ENCODE data around the gene KIAA1328.
A peak's percentile ranks its signal among the peaks of the same experiment; 100 is the strongest.

KIAA1328 gene

DNA sequence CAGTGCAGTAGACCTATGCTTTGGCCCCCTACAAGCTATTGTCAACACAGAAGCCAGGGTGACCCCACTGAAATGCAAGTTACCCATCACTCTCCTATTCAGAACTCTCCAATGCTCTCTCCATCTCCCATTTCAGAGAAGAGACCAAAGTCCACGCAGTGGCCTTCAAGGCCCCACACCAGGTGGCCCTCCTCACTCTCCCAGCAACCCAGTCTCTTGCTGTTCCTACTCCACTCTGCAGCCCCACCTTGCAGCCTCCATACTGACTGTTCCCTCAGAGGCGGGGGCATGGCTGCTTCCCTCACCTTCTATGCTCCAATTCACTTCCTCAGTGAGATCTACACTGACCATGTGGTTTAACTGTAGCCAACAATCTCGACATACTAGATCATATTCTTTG lies 423.4 kb downstream of the KIAA1328 start:
- Histone ChIP-seq H3K9me3 (no peaks in the 10 kb centered on the region), H3K27ac (no peak overlapping the region), H3K36me3 (no peaks in the 10 kb centered on the region), H3K27me3 (peaks cover 0 to 76% of the 10 kb centered on the region in 2 donors), H3K4me1 (peaks cover 0 to 16% (median 10%) of the 10 kb centered on the region in 4 donors), H3K4me3 (no peak overlapping the region)
- peak in 1 of 2 donors; percentile 17 for DNase-seq
- TF ChIP-seq, protein P1, sequence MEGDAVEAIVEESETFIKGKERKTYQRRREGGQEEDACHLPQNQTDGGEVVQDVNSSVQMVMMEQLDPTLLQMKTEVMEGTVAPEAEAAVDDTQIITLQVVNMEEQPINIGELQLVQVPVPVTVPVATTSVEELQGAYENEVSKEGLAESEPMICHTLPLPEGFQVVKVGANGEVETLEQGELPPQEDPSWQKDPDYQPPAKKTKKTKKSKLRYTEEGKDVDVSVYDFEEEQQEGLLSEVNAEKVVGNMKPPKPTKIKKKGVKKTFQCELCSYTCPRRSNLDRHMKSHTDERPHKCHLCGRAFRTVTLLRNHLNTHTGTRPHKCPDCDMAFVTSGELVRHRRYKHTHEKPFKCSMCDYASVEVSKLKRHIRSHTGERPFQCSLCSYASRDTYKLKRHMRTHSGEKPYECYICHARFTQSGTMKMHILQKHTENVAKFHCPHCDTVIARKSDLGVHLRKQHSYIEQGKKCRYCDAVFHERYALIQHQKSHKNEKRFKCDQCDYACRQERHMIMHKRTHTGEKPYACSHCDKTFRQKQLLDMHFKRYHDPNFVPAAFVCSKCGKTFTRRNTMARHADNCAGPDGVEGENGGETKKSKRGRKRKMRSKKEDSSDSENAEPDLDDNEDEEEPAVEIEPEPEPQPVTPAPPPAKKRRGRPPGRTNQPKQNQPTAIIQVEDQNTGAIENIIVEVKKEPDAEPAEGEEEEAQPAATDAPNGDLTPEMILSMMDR (IDR thresholded peaks at IDR 0.05) = no peak
- intact Hi-C loops (cut with DNase I; ENCODE audit: low total_unique reads) = no loop called here

DNA sequence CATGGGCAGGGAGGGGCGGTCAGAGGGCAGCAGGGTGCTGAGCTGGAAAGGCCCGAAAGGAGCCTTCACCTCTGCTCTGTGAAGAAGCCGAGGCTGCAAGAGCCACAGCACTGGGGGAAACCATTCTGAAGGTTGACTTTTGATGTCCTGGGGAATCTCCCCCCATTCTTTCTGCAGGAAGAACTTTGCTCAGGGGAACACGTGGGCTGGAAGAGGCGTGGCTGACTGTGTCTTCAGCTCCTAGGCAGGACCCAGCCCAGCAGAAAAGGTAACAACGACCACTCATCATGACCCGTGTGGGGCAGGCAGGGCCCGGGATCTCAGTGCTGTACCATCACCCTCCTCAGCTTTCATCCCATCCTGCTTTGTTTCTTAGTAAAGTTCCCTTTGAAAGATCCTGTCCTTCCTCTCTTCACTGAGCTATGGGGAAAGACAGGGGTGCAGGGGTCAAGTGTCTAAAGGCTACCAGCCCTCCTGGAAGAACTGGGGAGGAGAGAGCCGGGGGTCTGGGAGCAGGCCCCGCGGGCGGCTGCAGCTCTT lies 424.0 kb downstream of the KIAA1328 start:
- intact Hi-C loops (cut with DNase I; ENCODE audit: low total_unique reads) = no loop called here
- H3K36me3 ChIP-seq = no peaks in the 10 kb centered on the region
- peaks cover 0 to 79% of the 10 kb centered on the region in 2 donors for H3K27me3 ChIP-seq
- TF ChIP-seq, protein P1 (IDR thresholded peaks at IDR 0.05) = no peak
- H3K4me3 ChIP-seq = no peak overlapping the region
- no peaks in the 10 kb centered on the region for H3K9me3 ChIP-seq
- H3K4me1 ChIP-seq = peaks cover 0 to 16% (median 10%) of the 10 kb centered on the region in 4 donors
- no peak overlapping the region for H3K27ac ChIP-seq
- no peak for DNase-seq

DNA sequence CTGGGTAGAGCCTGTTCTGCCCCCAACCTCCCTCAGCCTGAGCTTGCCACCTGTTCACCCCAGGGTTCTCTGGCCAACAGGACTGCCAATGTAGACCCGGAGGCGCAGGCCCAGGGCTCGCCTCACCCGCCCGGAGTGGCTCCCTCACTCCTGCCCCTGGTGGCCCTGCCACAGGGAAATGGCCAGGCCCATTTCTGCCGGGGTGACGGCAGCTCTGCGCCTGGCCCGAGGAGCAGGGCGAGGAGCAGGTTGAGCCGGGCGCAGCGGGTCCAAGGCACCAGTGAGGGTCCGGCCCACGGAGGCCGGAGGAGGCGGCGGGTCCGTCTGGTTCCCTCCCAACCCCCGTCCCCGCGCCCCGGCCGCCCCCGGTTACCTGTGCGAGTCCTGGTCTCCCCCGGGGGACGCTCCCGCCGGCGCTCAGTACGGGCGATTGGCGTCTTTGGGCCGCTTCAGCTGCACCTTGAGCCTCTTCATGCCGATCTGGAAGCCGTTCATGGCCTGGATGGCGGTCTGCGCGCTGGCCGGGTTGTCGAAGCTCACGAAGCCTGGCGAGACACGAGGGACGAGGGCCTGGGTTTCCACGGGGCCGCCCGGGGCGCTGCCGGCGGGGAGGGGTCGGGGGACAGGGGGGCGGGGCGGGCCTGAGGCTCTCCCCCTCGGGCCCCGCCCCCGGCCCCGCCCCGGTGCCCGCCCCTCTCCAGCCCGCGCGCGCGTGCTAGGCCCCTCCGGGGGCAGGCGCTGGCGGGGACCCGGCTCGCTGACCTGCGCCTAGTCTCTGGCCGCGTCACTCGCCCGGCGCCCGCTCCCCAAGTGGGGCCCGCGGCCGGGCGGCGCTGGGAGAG lies 424.7 kb downstream of the KIAA1328 start:
- Histone ChIP-seq H3K9me3 (no peaks in the 10 kb centered on the region), H3K27me3 (peaks cover 0 to 86% of the 10 kb centered on the region in 2 donors), H3K36me3 (no peaks in the 10 kb centered on the region), H3K27ac (no peak overlapping the region), H3K4me3 (peak overlapping the region; percentile 25 to 46), H3K4me1 (peaks cover 0 to 16% (median 10%) of the 10 kb centered on the region in 4 donors)
- TF ChIP-seq, protein P1 (IDR thresholded peaks at IDR 0.05) = no peak
- intact Hi-C loops (cut with DNase I; ENCODE audit: low total_unique reads) = no loop called here
- DNase-seq = no peak

DNA sequence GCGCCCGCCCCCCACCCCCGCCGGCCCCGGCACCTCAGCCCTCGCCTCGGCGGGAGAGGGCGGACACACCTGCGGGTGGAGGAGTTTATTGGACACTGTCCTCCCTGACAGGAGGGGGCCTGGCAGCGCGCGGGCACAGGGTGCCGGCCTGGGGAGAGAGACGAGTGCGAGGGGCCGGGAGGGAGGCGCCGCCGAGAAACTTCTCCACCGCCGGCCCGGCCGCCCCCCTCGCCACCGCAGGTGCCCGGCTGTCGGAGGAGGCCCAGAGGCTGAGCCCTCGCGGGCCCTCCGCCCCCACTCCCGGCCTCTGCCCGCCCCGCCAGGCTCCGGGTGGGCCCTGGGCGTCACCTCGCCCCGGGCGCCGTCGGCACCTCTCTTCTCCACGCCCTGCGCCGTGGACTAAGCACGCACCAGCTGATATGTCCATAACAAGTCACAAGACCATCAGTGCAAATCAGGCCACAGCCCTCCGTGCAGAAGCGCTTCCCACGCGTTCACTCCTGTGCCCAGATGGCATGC lies 425.4 kb downstream of the KIAA1328 start:
- Histone ChIP-seq H3K27ac (no peak overlapping the region), H3K4me3 (peak overlapping the region; percentile 25 to 46), H3K4me1 (peaks cover 0 to 16% (median 10%) of the 10 kb centered on the region in 4 donors), H3K36me3 (no peaks in the 10 kb centered on the region), H3K27me3 (peaks cover 0 to 89% of the 10 kb centered on the region in 2 donors), H3K9me3 (no peaks in the 10 kb centered on the region)
- intact Hi-C loops (cut with DNase I; ENCODE audit: low total_unique reads) = no loop called here
- DNase-seq = no peak
- TF ChIP-seq, protein P1 (IDR thresholded peaks at IDR 0.05) = no peak

DNA sequence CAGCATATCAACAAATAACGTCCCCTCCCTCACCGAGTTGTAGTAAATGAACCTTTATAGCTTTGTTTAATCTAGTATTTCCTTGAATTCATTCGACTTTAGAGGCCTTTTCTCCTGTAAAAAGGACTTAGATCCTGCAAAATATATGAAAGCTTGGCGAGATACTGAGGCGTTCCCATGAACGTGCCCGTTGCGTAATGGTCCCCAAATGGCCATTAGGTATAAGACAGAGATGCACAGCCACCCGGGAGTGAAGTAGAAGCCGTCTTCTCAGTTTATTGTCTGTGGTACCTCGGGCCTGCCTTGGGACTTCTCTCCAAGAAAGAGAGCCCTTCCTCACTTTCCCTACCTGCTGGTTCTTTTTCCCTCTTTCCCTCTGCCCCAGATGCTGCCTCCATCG lies 426.0 kb downstream of the KIAA1328 start:
- intact Hi-C loops (cut with DNase I; ENCODE audit: low total_unique reads) = no loop called here
- no peaks in the 10 kb centered on the region for H3K9me3 ChIP-seq

More for the DNA sequence above, 426.0 kb downstream of the KIAA1328 start:
- Histone ChIP-seq H3K27ac (no peak overlapping the region), H3K4me1 (peaks cover 0 to 16% (median 10%) of the 10 kb centered on the region in 4 donors), H3K36me3 (no peaks in the 10 kb centered on the region), H3K27me3 (peaks cover 0 to 87% of the 10 kb centered on the region in 2 donors), H3K4me3 (no peak overlapping the region)
- DNase-seq = no peak
- TF ChIP-seq, protein P1 (IDR thresholded peaks at IDR 0.05) = no peak
